ENCODE measurements around the gene ANO1.

- no peak for TF ChIP-seq EZH2 (IDR thresholded peaks at IDR 0.05)
- TF ChIP-seq, protein P1, sequence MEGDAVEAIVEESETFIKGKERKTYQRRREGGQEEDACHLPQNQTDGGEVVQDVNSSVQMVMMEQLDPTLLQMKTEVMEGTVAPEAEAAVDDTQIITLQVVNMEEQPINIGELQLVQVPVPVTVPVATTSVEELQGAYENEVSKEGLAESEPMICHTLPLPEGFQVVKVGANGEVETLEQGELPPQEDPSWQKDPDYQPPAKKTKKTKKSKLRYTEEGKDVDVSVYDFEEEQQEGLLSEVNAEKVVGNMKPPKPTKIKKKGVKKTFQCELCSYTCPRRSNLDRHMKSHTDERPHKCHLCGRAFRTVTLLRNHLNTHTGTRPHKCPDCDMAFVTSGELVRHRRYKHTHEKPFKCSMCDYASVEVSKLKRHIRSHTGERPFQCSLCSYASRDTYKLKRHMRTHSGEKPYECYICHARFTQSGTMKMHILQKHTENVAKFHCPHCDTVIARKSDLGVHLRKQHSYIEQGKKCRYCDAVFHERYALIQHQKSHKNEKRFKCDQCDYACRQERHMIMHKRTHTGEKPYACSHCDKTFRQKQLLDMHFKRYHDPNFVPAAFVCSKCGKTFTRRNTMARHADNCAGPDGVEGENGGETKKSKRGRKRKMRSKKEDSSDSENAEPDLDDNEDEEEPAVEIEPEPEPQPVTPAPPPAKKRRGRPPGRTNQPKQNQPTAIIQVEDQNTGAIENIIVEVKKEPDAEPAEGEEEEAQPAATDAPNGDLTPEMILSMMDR (IDR thresholded peaks at IDR 0.05 in 2 of 3, conservative IDR thresholded peaks at IDR 0.05 in 1 of 3; ENCODE audit: borderline replicate concordance in 1 of 3, insufficient read depth in 1 of 3, low read depth in 2 of 3, low read length in 2 of 3), result no peak
These were observed 63.5 kb downstream of the ANO1 start for GRCh38 chr11:70141486-70142220.

All from HCT116 (cell line).